ENCODE measurements around the gene CIART.

The CIART gene

DNA sequence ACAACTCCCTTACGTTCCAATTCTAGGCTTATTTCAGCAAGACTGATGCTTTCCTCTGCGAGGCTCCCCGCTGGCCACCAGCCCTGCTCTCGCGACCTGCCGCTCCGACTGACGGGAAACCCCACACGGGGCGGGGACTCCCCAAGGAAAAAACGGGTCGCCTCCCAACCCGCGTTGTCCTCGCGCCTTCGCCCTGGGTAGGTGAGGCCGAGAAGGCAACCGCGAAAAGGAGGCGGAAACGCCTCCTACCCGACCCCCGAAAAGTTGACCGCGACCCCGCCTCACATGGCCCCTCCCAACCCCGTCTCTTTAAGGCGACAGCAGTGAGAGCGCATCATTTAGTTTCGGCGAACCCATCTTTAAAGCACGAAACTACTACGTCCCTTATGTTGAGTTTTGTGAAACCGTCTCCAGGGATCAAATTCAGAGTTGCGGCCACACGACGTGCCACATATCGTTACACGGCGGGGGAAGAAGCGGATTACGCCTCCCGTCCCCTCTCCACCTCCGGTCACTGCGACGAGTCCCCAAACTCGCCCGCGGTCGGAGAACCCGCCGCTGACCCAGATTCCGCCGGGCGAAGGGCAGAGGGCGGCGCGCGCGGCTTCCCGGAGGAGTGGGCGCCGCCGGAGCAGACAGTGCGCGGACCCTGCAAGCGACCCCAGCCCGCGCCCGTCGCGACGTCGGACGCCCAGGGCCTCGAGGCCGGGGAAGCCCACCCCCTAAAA lies 47.6 kb upstream of the CIART start:
- Histone ChIP-seq H3K4ac (ENCODE audit: low read depth, low read length) (peak overlapping the region; percentile 85), H2AFZ (ENCODE audit: insufficient read depth, low read length, poor library complexity) (peak overlapping the region; percentile 44), H4K91ac (ENCODE audit: low read depth, low read length) (peak overlapping the region; percentile 67), H3K27me3 (ENCODE audit: insufficient read depth, low read length) (no peaks in the 10 kb centered on the region), H3K18ac (ENCODE audit: low read length) (peak overlapping the region; percentile 58), H2AK5ac (ENCODE audit: low read length) (peak overlapping the region; percentile 69), H3K4me3 (ENCODE audit: low read depth, low read length) (peak overlapping the region; percentile 82), H2BK120ac (ENCODE audit: insufficient read depth, low read length, poor library complexity) (peak overlapping the region; percentile 57), H3K14ac (ENCODE audit: low read length) (peak overlapping the region; percentile 93), H3K27ac (ENCODE audit: low read depth, low read length) (peak overlapping the region; percentile 72), H3K4me2 (ENCODE audit: low read length) (peak overlapping the region; percentile 66), H4K8ac (ENCODE audit: low read depth, low read length) (peak overlapping the region; percentile 90), H2BK5ac (ENCODE audit: low read depth, low read length, poor library complexity) (peak overlapping the region; percentile 94), H3K4me1 (ENCODE audit: control insufficient read depth in 1 of 2, insufficient read depth in 2 of 2, low read length in 2 of 2) (no peaks in the 10 kb centered on the region), H2BK12ac (ENCODE audit: low read length) (no peak overlapping the region), H3K79me1 (ENCODE audit: low read length) (peaks cover 17% of the 10 kb centered on the region), H4K12ac (ENCODE audit: low read depth, low read length) (peak overlapping the region; percentile 93), H3K79me2 (ENCODE audit: control insufficient read depth, insufficient read depth, low read length, poor library complexity) (peaks cover 15% of the 10 kb centered on the region), H3K23ac (ENCODE audit: low read length) (no peak overlapping the region), H3K9ac (ENCODE audit: low read length) (peak overlapping the region; percentile 94), H3K36me3 (ENCODE audit: control insufficient read depth in 1 of 2, insufficient read depth in 2 of 2, low read length in 2 of 2) (peaks cover 4% of the 10 kb centered on the region in 2 experiments), H3K9me3 (ENCODE audit: insufficient read depth, low read depth, low read length) (no peaks in the 10 kb centered on the region)
- DNase-seq, result peak; percentile 56 to 68
- WGBS (ENCODE audit: extremely low coverage, insufficient coverage, insufficient read length), result no CpG with 5 or more reads among the region's 78 CpGs

DNA sequence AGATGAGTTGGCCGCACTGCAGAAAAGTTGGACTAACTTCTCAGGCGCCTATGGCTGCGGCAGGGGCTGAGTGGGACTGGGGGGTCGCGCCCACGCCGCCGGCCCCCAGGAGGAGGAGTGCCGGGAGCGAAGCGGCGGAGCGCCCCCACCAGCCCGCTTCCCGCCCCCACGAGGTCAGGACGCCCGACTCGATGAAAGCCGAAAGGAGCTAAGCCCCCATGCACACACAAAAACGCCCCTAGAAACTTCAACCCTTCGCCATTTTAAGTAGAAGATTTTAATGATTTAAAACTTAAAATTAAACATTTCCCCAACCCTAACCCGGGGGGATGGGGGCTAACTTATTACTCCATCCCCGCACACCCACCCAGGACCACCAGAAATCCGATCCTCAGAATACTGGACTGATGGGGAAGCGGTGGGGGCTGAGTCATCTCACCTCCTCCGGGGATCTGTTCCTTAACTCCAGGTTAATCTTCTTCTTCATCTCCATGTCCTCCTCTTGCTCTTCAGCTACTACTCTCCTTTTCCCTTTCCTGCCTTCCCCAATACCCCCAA lies 47.0 kb upstream of the CIART start:
- peaks cover 15% of the 10 kb centered on the region for H3K79me2 ChIP-seq (ENCODE audit: control insufficient read depth, insufficient read depth, low read length, poor library complexity)
- H2BK5ac ChIP-seq (ENCODE audit: low read depth, low read length, poor library complexity), result peak overlapping the region; percentile 94
- peaks cover 17% of the 10 kb centered on the region for H3K79me1 ChIP-seq (ENCODE audit: low read length)
- peaks cover 3 to 4% of the 10 kb centered on the region in 2 experiments for H3K36me3 ChIP-seq (ENCODE audit: control insufficient read depth in 1 of 2, insufficient read depth in 2 of 2, low read length in 2 of 2)
- H2BK12ac ChIP-seq (ENCODE audit: low read length), result no peak overlapping the region
- peak overlapping the region; percentile 90 for H4K8ac ChIP-seq (ENCODE audit: low read depth, low read length)
- H4K91ac ChIP-seq (ENCODE audit: low read depth, low read length), result peak overlapping the region; percentile 67
- DNase-seq, result peak in 1 of 2 donors; percentile 41
- peak overlapping the region; percentile 66 for H3K4me2 ChIP-seq (ENCODE audit: low read length)
- peak overlapping the region; percentile 57 for H2BK120ac ChIP-seq (ENCODE audit: insufficient read depth, low read length, poor library complexity)
- no CpG with 5 or more reads among the region's 27 CpGs for WGBS (ENCODE audit: extremely low coverage, insufficient coverage, insufficient read length)
- no peaks in the 10 kb centered on the region for H3K9me3 ChIP-seq (ENCODE audit: insufficient read depth, low read depth, low read length)
- peak overlapping the region; percentile 41 for H2AFZ ChIP-seq (ENCODE audit: insufficient read depth, low read length, poor library complexity)
- H3K4me1 ChIP-seq (ENCODE audit: control insufficient read depth in 1 of 2, insufficient read depth in 2 of 2, low read length in 2 of 2), result no peaks in the 10 kb centered on the region
- peak overlapping the region; percentile 93 for H3K14ac ChIP-seq (ENCODE audit: low read length)
- H3K18ac ChIP-seq (ENCODE audit: low read length), result peak overlapping the region; percentile 58
- H3K9ac ChIP-seq (ENCODE audit: low read length), result peak overlapping the region; percentile 94
- peak overlapping the region; percentile 93 for H4K12ac ChIP-seq (ENCODE audit: low read depth, low read length)
- peak overlapping the region; percentile 85 for H3K4ac ChIP-seq (ENCODE audit: low read depth, low read length)
- H3K4me3 ChIP-seq (ENCODE audit: low read depth, low read length), result peak overlapping the region; percentile 82
- peak overlapping the region; percentile 72 for H3K27ac ChIP-seq (ENCODE audit: low read depth, low read length)
- peak overlapping the region; percentile 69 for H2AK5ac ChIP-seq (ENCODE audit: low read length)
- no peaks in the 10 kb centered on the region for H3K27me3 ChIP-seq (ENCODE audit: insufficient read depth, low read length)
- no peak overlapping the region for H3K23ac ChIP-seq (ENCODE audit: low read length)

DNA sequence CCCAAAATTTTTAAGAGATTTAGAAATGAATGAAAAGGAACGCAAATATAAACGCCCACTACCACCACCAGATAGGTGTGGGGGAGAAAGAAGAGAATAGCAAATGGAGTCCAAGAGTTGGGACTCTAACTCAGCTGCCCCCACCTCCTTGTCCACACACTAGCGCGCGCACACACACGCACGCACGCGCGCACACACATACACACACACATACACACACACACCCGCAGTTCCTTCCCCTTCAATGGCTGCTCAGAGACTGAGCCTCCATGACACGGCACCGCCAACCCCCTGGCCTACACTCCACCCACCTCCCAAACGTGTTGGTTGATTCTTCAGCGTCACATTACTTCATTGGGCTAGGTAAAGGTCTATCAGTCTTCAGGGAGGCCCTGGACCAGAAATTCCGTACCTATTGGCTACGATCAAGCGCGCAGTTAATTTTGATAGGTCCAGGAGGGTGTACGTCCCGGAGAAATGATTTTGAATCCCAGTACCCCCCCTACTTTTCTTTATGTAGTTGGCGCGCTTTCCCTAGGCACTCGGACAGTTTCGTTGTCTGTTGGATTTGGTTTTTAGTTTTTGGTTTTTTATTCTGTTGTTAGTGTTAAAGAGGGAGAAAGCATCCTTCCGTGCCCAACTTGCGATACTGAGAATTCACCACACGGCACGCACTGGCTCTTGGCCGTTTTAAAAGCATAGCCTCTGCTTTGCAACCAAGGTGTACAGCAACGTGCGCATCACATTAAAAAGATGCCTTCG lies 46.3 kb upstream of the CIART start, which contains the start of gene ANP32E:
ANP32E (minus strand) TSS at position 261 of the 762 bp plus-strand sequence. CDS start 326 bp downstream, outside the sequence.
- no peaks in the 10 kb centered on the region for H3K27me3 ChIP-seq (ENCODE audit: insufficient read depth, low read length)
- H3K79me1 ChIP-seq (ENCODE audit: low read length), result peaks cover 17% of the 10 kb centered on the region
- peak within 1 kb of the TSS; percentile 58 for H3K18ac ChIP-seq (ENCODE audit: low read length)
- peak within 1 kb of the TSS; percentile 85 for H3K4ac ChIP-seq (ENCODE audit: low read depth, low read length)
- peaks cover 3% of the 10 kb centered on the region in 2 experiments for H3K36me3 ChIP-seq (ENCODE audit: control insufficient read depth in 1 of 2, insufficient read depth in 2 of 2, low read length in 2 of 2)
- no peaks in the 10 kb centered on the region for H3K9me3 ChIP-seq (ENCODE audit: insufficient read depth, low read depth, low read length)
- peak; percentile 96 to 97 for DNase-seq
- H3K4me1 ChIP-seq (ENCODE audit: control insufficient read depth in 1 of 2, insufficient read depth in 2 of 2, low read length in 2 of 2), result no peaks in the 10 kb centered on the region
- H4K91ac ChIP-seq (ENCODE audit: low read depth, low read length), result peak within 1 kb of the TSS; percentile 67
- H2AFZ ChIP-seq (ENCODE audit: insufficient read depth, low read length, poor library complexity), result peak within 1 kb of the TSS; percentile 41
- H3K79me2 ChIP-seq (ENCODE audit: control insufficient read depth, insufficient read depth, low read length, poor library complexity), result peaks cover 15% of the 10 kb centered on the region
- peak within 1 kb of the TSS; percentile 90 for H4K8ac ChIP-seq (ENCODE audit: low read depth, low read length)
- H2BK12ac ChIP-seq (ENCODE audit: low read length), result no peak within 1 kb of the TSS
- peak within 1 kb of the TSS; percentile 93 for H4K12ac ChIP-seq (ENCODE audit: low read depth, low read length)
- H2BK120ac ChIP-seq (ENCODE audit: insufficient read depth, low read length, poor library complexity), result peak within 1 kb of the TSS; percentile 57
- peak within 1 kb of the TSS; percentile 94 for H2BK5ac ChIP-seq (ENCODE audit: low read depth, low read length, poor library complexity)
- peak within 1 kb of the TSS; percentile 82 for H3K4me3 ChIP-seq (ENCODE audit: low read depth, low read length)
- H3K9ac ChIP-seq (ENCODE audit: low read length), result peak within 1 kb of the TSS; percentile 94
- WGBS (ENCODE audit: extremely low coverage, insufficient coverage, insufficient read length), result no CpG with 5 or more reads among the region's 33 CpGs
- no peak within 1 kb of the TSS for H3K23ac ChIP-seq (ENCODE audit: low read length)
- peak within 1 kb of the TSS; percentile 72 for H3K27ac ChIP-seq (ENCODE audit: low read depth, low read length)
- H3K4me2 ChIP-seq (ENCODE audit: low read length), result peak within 1 kb of the TSS; percentile 75
- H3K14ac ChIP-seq (ENCODE audit: low read length), result peak within 1 kb of the TSS; percentile 93
- H2AK5ac ChIP-seq (ENCODE audit: low read length), result peak within 1 kb of the TSS; percentile 69

DNA sequence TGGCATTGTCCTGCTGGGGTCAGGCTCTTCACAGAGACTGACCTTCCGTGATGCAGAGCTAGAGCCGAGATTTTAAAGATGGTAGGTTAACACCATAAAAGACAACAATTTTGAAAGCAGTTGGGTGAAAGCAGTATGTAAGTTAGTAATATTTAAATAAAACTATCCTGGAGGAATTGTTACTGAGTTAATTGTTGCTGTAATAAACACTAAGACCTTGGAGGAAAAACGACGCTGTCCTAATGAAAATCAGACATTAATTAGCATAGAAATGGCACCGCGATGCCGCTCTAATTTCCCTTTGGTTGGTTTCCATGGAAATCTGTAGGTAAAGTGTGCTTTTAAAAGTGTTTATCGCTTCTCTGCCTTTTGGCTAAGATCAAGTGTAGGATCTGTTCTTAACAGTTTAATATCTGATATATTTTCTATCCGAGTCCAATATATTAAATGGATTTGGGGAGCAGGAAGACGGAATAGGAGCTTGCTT lies 45.7 kb upstream of the CIART start:
- peaks cover 15% of the 10 kb centered on the region for H3K79me2 ChIP-seq (ENCODE audit: control insufficient read depth, insufficient read depth, low read length, poor library complexity)
- no CpG with 5 or more reads among the region's 10 CpGs for WGBS (ENCODE audit: extremely low coverage, insufficient coverage, insufficient read length)

More for the DNA sequence above, 45.7 kb upstream of the CIART start:
- H3K9me3 ChIP-seq (ENCODE audit: insufficient read depth, low read depth, low read length), result no peaks in the 10 kb centered on the region
- no peak overlapping the region for H2AK5ac ChIP-seq (ENCODE audit: low read length)
- H3K18ac ChIP-seq (ENCODE audit: low read length), result no peak overlapping the region
- peaks cover 17% of the 10 kb centered on the region for H3K79me1 ChIP-seq (ENCODE audit: low read length)
- H3K4ac ChIP-seq (ENCODE audit: low read depth, low read length), result peak overlapping the region; percentile 7
- H2BK5ac ChIP-seq (ENCODE audit: low read depth, low read length, poor library complexity), result no peak overlapping the region
- H2BK120ac ChIP-seq (ENCODE audit: insufficient read depth, low read length, poor library complexity), result no peak overlapping the region
- peak overlapping the region; percentile 12 for H2AFZ ChIP-seq (ENCODE audit: insufficient read depth, low read length, poor library complexity)
- H4K91ac ChIP-seq (ENCODE audit: low read depth, low read length), result peak overlapping the region; percentile 21
- H3K27ac ChIP-seq (ENCODE audit: low read depth, low read length), result peak overlapping the region; percentile 24
- DNase-seq, result no peak
- peak overlapping the region; percentile 68 for H4K8ac ChIP-seq (ENCODE audit: low read depth, low read length)
- no peaks in the 10 kb centered on the region for H3K4me1 ChIP-seq (ENCODE audit: control insufficient read depth in 1 of 2, insufficient read depth in 2 of 2, low read length in 2 of 2)
- H3K4me2 ChIP-seq (ENCODE audit: low read length), result peak overlapping the region; percentile 75
- H3K9ac ChIP-seq (ENCODE audit: low read length), result peak overlapping the region; percentile 33
- H2BK12ac ChIP-seq (ENCODE audit: low read length), result no peak overlapping the region
- no peak overlapping the region for H3K23ac ChIP-seq (ENCODE audit: low read length)
- peak overlapping the region; percentile 69 for H3K4me3 ChIP-seq (ENCODE audit: low read depth, low read length)
- H3K14ac ChIP-seq (ENCODE audit: low read length), result no peak overlapping the region
- no peaks in the 10 kb centered on the region for H3K36me3 ChIP-seq (ENCODE audit: control insufficient read depth in 1 of 2, insufficient read depth in 2 of 2, low read length in 2 of 2)
- H3K27me3 ChIP-seq (ENCODE audit: insufficient read depth, low read length), result no peaks in the 10 kb centered on the region
- H4K12ac ChIP-seq (ENCODE audit: low read depth, low read length), result no peak overlapping the region
